Progenitor cell of endocrine pancreas (in vitro differentiated cells): ENCODE results near the gene CFAP97D1. TPM values are rescaled to one million over a fixed set of nuclear protein-coding genes. Genes with fewer than 3 reads are reported as not detected.
A peak's percentile ranks its signal among the peaks of the same experiment; 100 is the strongest.

ENCODE experiments used
- DNase-seq: peaks from one replicate; pipeline ENCODE4 v3.0.0; 2021; ENCODE audit warnings: low spot score; ENCODE audit not compliant: unreplicated experiment
- H3K27ac Mint-ChIP-seq: 2 replicates; pipeline ENCODE4 v1.8.0; 2021; ENCODE audit warnings: mild to moderate bottlenecking, moderate library complexity, mixed read lengths
- H3K27me3 Mint-ChIP-seq: 2 replicates; pipeline ENCODE4 v1.8.0; 2021; ENCODE audit warnings: mixed read lengths
- H3K36me3 Mint-ChIP-seq: 2 replicates; pipeline ENCODE4 v1.8.0; 2022; ENCODE audit warnings: mixed read lengths; ENCODE audit not compliant: insufficient read depth
- H3K4me1 Mint-ChIP-seq: 2 replicates; pipeline ENCODE4 v1.8.0; 2021; ENCODE audit warnings: low read depth, mixed read lengths
- H3K4me3 Mint-ChIP-seq: 2 replicates; pipeline ENCODE4 v1.8.0; 2021; ENCODE audit warnings: low read depth, mild to moderate bottlenecking, moderate library complexity, mixed read lengths
- H3K9me3 Mint-ChIP-seq: 2 replicates; pipeline ENCODE4 v1.8.0; 2021; ENCODE audit warnings: low read depth, mixed read lengths
- total RNA-seq: library from RNA; stranded (reverse); gene quantifications from 2 replicates; pipeline ENCODE4 v1.2.1, GENCODE V29; 2021
- TF ChIP-seq, protein P1 (sequence below): fragments of 200-600 bp; sonication (generic); IDR thresholded peaks from one replicate; pipeline ENCODE4 v1.5.0; 2021; ENCODE audit warnings: antibody characterized with exemption, mild to moderate bottlenecking; ENCODE audit not compliant: unreplicated experiment

CFAP97D1 gene
- total RNA-seq, 1 donor from 2014 or later, result not detected

DNA sequence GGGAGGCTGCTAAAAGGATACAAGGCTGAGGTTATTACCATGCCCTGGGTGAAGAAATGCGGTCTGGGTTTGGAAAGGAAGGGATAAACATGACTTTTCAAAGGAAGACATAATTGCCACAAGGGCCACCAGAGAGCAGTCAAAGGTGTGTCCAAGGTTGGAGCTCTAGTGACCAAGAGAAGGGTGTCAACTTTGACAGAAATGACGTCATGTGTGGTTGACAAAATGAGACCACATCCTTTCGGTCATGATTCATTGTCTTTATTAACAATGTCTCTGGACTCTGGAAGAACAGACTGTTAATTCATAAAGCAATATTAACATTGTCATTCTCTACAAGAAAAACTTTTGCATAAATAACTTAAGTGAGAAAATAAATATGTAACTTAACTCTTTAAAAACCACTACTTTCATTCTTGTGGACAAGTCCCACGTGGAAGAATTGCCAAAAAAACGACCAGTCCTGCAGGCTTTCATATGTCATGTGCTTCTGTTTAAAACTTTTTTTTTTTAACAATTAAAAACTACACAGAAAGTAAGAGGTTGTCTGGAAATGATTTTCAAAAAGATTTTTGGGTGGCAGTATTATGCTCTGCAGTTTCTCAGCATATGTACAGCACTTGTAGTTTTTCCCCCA lies 26.6 kb upstream of the CFAP97D1 start:
- H3K4me1 Mint-ChIP-seq, result peaks cover 3% of the 10 kb centered on the region
- H3K9me3 Mint-ChIP-seq, result no peaks in the 10 kb centered on the region
- H3K27me3 Mint-ChIP-seq, result peaks cover 66% of the 10 kb centered on the region
- no peaks in the 10 kb centered on the region for H3K36me3 Mint-ChIP-seq
- TF ChIP-seq, protein P1, sequence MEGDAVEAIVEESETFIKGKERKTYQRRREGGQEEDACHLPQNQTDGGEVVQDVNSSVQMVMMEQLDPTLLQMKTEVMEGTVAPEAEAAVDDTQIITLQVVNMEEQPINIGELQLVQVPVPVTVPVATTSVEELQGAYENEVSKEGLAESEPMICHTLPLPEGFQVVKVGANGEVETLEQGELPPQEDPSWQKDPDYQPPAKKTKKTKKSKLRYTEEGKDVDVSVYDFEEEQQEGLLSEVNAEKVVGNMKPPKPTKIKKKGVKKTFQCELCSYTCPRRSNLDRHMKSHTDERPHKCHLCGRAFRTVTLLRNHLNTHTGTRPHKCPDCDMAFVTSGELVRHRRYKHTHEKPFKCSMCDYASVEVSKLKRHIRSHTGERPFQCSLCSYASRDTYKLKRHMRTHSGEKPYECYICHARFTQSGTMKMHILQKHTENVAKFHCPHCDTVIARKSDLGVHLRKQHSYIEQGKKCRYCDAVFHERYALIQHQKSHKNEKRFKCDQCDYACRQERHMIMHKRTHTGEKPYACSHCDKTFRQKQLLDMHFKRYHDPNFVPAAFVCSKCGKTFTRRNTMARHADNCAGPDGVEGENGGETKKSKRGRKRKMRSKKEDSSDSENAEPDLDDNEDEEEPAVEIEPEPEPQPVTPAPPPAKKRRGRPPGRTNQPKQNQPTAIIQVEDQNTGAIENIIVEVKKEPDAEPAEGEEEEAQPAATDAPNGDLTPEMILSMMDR, result no peak
- H3K4me3 Mint-ChIP-seq, result no peak overlapping the region
- DNase-seq, result no peak
- H3K27ac Mint-ChIP-seq, result no peak overlapping the region

DNA sequence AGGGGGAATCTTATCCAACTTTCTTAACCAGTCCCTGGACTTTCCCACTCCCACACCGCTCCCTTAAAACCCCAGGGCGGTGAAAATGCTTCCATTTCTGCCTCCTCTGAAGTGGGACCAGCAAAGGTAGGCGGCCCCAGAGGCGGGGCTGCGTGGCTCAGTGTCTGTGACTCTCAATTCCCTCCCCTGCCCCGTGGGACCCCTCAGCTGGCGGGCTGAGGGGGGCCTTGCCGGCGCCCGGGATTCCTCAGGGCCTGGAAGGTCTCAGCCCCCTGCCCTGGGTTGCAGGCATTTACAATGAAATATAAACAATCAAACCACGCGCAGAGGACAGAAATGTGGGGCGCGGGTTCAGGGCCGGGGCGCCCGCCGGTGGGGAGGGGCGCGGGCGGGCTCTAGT lies 25.3 kb upstream of the CFAP97D1 start:
- Mint-ChIP-seq H3K27me3 (peaks cover 60% of the 10 kb centered on the region), H3K36me3 (no peaks in the 10 kb centered on the region), H3K4me1 (peaks cover 7% of the 10 kb centered on the region), H3K9me3 (no peaks in the 10 kb centered on the region), H3K27ac (no peak overlapping the region), H3K4me3 (no peak overlapping the region)
- TF ChIP-seq, protein P1, result no peak
- DNase-seq, result no peak

DNA sequence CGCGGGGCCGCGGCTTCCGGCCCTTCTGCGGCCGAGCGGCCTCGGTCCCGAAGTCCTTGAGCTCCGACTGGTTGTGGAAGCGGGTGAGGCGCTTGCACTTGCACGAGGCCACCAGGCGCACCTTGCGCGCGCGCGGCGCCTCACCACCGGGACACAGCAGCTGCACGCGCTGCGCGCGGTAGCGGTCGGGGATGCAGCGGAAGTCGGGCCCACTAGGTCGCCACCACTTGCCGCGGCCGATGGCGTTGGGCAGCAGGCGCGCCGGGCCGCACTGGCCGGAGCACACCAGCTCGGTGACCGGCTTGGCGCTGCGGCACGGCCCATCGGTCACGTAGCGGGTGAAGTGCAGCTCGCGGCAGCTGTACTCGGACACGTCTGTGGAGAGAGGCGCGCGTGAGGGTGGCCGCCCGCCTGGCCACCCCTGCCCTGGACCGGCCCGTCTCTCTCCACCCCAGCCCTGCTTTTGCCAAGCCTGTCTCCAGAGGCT lies 24.8 kb upstream of the CFAP97D1 start:
- Mint-ChIP-seq H3K36me3 (no peaks in the 10 kb centered on the region), H3K9me3 (no peaks in the 10 kb centered on the region), H3K4me1 (peaks cover 11% of the 10 kb centered on the region), H3K4me3 (no peak overlapping the region), H3K27me3 (peaks cover 58% of the 10 kb centered on the region), H3K27ac (no peak overlapping the region)
- peak; percentile 60 for DNase-seq
- TF ChIP-seq, protein P1, result peak; percentile 30

DNA sequence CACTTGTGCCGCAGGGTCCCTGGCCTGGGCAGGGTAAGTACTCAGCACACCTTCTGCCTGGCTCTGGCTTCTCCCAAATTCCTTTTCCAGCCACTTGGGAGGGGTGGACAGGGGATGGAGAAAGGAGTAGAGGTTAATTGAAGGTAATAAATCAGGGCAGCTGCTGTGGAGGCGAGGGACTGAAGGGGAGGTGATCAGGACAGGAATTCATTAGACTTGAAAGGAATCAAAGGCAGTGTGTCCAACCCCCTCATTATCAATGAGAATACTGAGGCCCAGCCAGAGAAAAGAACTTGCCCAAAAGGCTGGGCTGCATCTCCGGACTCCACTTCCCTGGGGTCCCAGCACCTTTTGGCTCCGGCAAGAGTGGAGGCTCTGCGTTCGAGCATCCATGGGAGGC lies 24.0 kb upstream of the CFAP97D1 start:
- Mint-ChIP-seq H3K4me3 (no peak overlapping the region), H3K27me3 (peaks cover 54% of the 10 kb centered on the region), H3K36me3 (no peaks in the 10 kb centered on the region), H3K4me1 (peaks cover 11% of the 10 kb centered on the region), H3K27ac (no peak overlapping the region), H3K9me3 (no peaks in the 10 kb centered on the region)
- TF ChIP-seq, protein P1, result no peak
- DNase-seq, result no peak

DNA sequence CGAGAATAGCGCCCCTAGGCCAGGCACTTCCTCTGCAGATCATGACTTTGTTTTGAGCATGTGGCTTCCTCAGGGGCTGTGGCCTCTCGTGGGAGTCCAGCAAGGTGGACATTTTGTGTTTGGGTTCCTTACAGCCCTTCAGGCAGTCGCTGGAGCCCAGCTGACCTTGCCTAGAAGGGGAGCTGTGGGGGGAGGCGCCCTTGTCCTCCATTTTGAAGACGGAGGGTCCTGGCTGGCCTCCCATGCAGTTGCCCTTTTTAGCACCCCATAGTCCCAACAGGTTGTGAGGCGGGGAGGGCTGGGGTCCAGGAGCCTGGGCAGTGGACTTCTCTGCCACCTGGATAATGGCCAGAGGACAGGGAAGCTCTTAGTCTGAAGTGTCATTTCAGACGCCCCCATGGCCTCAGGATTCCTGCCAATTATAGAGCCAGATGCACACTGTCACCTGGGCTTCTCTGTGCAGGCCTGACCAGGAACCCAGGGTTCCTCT lies 23.0 kb upstream of the CFAP97D1 start:
- Mint-ChIP-seq H3K36me3 (no peaks in the 10 kb centered on the region), H3K27me3 (peaks cover 49% of the 10 kb centered on the region), H3K9me3 (no peaks in the 10 kb centered on the region), H3K4me1 (peaks cover 11% of the 10 kb centered on the region), H3K4me3 (no peak overlapping the region), H3K27ac (no peak overlapping the region)
- no peak for DNase-seq
- TF ChIP-seq, protein P1, result no peak
